NCI-H82 (cell line): ENCODE results near the gene FAM107A.
A peak's percentile ranks its signal among the peaks of the same experiment; 100 is the strongest.
"Not testable (repeated sequence)": the region's sequence is repeated elsewhere in the genome, so short reads cannot be mapped to it uniquely, and the experiment has no call there.

Experiments used
- DNase-seq: peaks from one replicate; lab custom pipeline; 2025; lab: John Stamatoyannopoulos, UW

The FAM107A gene

DNA sequence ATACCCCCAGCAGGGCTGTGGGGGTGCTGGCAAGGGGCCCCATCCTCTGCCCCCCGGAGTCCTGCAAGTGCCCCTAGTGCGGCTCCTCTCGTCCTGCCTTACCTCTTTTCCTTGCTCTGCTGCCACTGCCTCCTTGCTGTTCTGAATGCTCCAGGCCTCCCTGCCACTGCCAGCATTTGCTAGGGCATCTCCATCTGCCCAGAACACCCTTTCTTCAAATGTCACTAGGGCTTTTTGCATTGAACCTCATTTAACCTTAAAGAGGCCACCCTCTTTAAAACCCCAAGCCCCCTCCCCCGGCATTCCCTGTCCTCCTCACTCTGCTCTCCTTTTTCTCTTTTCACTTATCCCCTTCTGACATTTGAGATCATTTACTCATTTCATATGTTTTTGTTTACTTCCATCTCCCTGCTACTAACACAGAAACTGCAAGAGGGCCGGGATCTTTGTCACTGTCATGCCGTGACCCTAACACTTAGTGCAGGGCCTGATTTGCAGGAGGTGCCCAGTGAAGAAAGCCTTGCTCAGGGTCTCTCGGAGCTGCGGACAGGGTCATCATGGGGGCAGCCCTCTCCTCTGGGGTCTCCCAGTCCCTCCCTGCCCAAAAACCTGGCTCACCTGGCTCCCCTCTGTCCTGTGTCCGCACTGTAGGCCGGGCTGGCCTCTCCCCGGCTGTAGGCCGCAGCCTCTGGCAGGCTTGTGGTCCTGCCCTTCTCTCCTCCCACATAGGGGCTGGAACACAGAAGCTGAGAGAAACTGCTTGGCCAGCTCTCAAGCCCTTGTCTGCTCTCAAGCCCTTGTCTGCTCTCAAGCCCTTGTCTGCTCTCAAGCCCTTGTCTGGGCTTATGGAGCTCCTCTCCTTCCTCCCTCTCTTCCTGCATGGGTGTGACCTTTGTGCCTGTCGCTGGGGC, 40.4 kb downstream of the FAM107A start, which contains the start of gene ACOX2:
Gene ACOX2 (minus strand): TSS at position 690 of the 911 bp plus-strand sequence. CDS start 2,084 bp downstream, outside the sequence.
- DNase-seq, result no peak

DNA sequence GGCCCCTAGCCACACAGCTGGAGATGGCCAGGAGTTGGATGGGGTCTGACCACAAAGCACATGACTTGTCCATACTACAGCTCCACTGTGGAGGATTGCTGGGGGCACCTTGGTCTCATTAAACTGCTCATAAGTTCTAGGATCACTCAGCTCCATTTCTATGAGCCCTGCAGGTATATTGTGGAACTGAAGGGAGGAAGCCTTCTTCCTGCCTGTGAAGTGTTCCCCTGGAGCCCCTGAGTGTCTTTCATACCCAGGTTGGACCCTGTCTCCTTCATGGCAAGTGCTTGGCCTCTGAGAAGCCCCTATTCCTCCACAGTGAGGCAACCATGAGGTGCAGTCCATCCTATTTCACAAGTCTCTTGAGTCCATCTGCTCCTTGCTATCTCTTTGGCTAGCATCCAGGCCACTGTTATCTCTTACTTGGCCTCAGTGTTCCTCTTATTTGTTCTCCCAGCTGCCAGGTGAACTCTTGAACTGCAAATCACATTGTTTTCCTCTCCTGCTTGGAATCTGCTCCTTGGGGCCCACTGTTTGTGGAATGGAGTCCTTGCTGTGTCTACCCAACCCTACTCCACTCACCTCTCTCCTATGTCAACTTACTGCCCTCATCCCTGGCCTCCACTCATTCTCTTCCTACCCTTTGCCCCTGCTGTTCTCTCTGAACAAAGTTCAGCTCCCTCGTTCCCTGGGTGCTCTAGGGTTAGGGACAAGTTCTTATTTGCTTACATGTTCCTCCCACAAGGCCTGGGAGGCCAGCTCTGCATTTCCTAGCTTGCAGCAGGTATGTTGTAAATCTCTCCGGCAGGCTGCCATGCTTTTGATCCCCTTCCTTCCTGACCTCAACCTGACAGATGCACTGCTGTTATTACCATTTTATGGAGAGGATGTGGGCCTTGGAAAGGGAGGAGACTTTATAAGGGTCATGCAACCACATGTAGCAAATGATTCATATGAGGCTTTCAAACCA, 41.4 kb downstream of the FAM107A start:
- peak; percentile 49 for DNase-seq

GRCh38 chr3:58534592-58535494, 42.3 kb downstream of the FAM107A start:
- no peak for DNase-seq

DNA sequence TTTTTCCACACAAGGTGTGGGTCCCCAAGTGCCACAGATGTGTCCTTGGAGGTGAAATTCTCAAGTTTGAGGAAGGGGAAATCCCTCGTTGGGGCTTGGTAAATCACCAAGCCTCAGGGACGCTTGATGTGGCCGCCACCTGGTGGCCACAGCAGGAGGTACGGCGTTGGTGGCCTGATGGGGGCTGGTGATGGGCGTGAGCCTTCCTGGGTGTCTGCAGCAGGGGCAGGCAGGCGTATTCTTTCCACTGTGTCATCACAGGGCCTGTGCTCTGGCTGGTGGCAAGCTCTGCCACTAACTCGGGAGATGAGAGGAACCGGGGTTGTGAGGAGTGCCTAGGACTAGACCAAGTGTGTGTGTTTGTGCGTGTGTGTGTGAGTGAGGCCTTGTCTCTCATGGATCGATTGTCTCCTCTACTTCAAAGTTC, 44.4 kb downstream of the FAM107A start:
- DNase-seq, result peak; percentile 89

DNA sequence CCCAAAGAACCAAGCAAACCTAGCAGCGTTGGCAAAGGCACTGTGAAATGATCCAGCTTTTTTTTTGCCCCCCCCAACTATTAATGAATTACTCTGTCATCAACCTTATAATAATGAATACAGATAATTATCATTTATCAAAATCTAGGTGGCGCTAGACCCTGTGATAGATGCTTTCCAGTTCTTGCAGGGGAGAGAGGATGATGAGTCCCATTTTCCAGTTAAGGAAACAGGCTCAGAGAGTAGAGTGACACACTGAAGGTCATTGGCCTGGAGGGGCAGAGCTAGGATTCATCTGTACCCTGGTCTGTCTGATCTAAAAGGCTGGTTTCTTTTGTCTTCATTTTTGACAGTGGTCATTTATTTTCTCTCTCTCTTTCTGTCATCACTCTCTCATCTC, 45.2 kb downstream of the FAM107A start:
- peak; percentile 50 for DNase-seq

DNA sequence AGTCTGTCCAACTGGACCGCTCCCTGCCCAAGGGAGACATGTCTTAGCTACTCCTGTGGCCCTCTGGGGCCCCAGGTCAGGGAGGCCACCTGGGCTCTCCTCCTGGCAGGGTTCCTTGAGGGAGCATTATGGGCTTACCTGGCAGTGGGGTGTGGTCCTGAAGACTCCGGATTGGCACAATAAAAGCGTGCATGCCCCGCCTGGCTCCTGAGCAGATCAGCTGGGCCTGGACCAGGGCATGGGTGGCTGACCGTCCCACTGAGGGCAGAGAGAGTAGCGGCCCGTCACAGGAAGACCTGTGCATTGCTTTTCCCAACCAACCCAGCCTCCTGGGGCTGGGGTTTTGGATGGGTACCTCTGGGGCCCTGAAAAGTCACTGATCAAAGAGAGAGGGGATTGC, 45.6 kb downstream of the FAM107A start:
- no peak for DNase-seq

GRCh38 chr3:58530354-58530865, 46.8 kb downstream of the FAM107A start:
- DNase-seq, result no peak

DNA sequence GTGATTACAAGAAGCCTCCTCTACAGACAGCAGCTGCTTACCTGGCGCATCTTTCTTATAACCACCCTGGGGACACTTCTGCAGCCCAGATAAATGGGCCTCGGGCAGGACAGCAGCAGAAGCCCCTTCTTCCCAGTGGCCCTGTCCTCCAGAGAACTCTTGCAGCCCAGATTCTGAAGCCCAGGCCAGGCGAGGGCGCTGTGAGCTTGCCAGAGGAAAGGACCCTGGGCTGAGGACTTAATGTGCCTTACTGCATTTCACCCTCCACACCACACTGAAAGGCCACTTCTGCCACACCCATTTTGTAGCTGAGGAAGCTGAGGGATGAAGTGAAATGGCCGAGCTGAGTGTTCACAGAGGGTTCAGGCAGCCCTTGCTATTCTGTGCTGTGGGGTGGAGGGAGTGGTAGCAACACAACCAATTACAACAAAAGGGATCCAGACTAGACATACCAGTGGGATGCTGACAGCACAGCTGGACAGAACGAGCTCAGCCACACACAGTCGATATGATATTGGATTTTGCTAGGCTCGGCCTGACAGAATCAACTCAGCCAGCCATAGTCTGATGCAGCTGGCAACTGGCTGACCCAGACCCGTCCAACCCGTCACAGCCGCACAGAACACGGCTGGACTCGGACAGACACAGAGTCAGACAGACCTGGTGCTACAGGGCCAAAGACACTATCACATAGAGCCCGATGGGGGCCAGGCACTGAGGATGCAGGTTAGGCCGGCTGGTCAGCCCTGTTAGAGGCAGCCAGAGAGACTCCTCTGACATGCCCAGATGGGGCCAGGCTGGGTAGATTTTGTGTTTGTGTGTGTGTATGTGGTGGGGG, 47.5 kb downstream of the FAM107A start:
- peak; percentile 85 for DNase-seq

GRCh38 chr3:58528629-58529028, 48.6 kb downstream of the FAM107A start:
- DNase-seq, result no peak

GRCh38 chr3:58527440-58527839, 49.8 kb downstream of the FAM107A start:
- not testable (repeated sequence) for DNase-seq

DNA sequence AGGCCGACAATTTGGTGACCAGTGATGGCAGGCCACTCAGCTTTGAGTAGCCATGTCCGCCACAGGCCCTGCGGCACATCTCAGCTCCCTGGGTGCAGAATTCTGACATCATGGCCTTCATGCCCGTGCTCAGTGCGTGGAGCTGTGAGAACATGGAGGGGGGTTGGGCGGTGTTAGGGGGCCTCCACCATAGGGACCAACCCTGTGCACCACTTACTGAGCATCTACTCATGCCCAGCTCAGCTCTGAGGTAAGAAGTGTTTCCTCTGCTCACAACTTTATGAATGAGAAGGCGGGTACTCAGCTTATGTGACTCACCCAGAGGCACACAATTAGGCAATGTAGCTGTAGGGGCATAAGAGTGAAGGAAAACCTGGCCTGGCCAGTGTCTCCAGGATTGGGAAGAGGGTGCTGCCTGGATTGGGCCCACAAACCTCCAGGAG, 50.7 kb downstream of the FAM107A start:
- DNase-seq, result peak; percentile 33

DNA sequence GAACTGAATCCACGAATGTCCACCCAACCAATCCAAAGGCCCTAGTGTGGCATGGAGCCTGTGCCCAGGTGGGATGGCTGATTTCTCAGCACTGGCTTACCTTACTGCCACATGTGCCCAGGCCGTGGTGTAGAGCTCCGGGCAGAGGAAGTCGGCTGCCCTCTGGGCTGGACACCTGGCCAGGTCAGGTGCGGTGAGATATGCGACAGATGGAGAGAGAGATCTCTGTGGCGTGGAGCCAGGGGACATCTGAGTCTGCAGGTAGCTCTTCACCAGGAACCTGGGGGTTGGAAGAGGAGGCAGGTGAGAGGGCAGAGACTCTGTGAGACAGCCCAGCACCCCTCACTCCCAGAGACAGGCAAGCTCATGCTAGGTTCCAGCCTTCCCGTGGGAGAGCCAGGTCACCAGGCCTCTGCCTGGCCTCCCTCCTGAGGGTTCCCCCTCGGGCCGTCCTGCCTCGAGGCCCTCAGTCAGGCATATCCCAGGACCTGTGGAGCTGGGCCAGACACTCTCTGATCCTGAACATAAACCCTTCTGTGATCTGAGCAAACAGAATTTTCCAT, 52.8 kb downstream of the FAM107A start:
- DNase-seq, result no peak

DNA sequence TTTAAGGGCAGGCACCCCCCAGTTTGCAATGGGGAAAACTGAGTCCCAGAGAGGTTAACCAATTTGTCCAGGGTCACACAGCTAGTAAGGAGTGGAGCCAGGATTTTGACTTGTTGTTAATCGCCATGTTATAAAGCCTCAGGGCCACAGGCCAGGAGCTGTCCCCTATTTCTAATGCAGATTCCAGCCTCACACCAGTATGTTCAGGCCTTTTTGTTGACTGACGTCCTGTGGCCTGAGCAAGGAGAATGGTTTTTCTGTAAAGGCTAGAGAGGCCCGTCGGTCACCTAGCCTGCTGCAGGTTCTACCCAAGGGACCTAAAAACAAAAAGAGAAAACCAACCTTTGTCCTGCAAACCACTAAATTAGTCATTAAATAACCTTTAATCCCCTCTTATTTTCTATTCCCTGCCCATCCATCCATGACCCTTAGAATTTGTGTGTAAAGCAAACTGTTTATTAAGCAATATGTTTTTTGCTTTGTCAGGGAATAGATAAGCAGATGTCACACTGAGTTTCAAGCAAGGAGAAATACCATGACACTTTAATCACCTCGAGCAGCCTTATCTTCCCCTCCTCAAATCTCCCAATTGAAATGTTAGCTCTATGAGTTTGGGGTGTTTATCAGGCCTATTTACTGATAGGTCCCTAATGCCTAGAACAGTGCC, 54.3 kb downstream of the FAM107A start:
- peak; percentile 35 for DNase-seq

DNA sequence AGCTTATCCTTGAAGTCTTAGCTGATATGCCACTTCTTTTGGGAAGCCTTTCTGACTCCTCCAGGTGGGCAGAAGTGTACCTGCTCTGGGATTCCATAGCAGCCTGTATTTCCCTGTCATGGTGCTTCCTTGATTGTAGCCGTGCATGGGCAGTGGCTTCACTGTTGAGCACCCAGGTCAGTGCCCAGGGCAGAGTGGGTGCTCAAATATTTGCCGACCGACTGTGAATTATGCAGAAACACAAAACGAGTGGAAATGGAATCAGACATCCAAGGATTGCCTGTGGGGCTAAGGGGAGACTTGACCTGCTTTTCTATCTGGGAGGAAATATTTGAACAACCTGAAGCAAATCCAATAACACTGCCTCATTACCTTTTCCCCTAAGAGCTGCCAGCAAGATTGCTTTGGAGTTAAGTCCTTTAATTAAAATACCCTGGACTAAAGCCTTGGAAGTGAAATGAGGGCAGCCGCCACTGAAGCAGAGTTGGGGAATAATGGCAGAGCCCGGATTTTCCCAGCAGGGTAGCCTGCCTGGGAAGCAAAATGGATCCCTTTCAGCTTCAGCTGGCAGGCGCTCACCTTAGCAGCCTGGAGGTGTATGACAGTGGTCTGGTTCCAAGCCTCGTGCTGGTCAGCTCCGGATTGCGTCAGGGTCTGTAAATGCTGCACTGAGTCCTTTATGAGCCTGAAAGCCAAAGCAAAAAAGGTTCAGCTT, 55.1 kb downstream of the FAM107A start:
- peak; percentile 90 for DNase-seq

DNA sequence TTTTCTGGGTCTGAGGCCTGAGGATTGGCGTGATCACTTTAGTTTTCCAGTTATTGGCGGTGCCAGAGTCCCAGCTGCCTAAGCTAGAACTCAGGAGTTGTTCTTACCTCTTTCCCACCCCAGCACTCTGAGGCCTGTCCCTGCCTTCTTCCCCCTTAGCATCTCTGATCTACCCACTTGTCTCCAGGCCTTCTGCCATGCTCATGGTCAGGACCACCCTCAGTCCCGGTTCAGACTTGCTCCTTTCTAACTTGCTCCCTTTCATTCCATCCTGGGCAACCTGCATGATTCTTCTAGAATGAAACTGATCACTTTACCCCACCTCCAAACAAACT, 55.9 kb downstream of the FAM107A start:
- no peak for DNase-seq

DNA sequence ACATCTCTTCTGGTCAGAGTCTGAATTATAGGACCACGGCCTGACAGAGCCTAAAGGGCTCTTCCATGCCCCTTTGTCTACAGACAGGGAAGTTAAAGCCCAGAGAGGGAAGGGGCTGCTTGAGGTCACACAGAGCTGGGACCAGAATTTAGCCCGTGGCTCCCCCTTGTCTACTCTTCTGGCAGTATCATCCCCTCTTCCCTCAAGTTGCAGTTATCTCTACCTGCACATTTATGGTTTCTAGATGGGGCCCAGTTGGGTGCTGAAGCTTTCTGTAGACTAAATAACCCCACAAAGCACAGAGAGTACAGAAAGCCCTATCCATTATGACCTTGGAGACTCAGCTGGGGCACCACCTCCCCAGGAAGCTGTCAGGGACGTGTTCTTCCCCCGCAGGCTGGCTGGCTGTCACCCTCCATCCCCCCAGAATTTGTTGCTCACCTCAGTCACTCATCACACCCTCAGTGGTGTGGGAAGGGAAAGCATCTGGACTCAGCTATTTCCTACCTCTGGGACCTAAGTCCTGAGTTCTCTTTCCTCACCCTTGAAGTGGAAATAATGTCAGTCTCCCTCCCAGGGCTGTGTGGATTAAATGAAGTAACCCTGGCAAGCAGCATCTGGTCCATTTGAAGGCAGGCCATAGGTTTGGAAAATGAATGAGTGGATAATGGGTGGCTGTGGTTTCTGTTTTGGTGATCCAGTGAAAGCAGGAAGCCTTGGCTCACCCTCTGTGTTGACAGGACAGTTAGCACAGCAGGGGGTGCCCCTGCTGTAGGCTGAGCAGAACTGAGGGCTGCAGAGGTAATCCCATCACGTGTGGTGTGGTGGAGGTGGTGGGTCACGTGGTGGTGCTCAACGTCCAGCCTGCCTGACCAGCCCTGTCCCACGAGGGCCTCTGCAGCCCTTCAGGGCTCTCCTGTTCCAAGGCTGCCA, 56.5 kb downstream of the FAM107A start:
- DNase-seq, result peak; percentile 38

- no peak for DNase-seq
These were observed 57.4 kb downstream of the FAM107A start for GRCh38 chr3:58519668-58520402.
